Gastroesophageal sphincter (tissue), 4 donors: ENCODE results near the gene CREB3. TPM values are rescaled to one million over a fixed set of nuclear protein-coding genes. Genes with fewer than 3 reads are reported as not detected.

Source experiments
- ATAC-seq: fragments of 150-250 bp; one replicate; pipeline ENCODE4 v1.9.1; 2016; ENCODE audit warnings: mild to moderate bottlenecking, moderate library complexity
- H3K27ac ChIP-seq, 4 donors: fragments of 200-600 bp; sonication (generic) in 3 of 4; 1 replicate in 3 of 4; 2 replicates in 1 of 4; pipeline ENCODE4 v1.5.1; 2016 to 2019
- H3K27me3 ChIP-seq: fragments of 200-600 bp; sonication (generic); one replicate; pipeline ENCODE4 v1.5.1; 2019
- H3K36me3 ChIP-seq, 2 donors: fragments of 200-600 bp; sonication (generic); one replicate each; pipeline ENCODE4 v1.5.1; 2019; ENCODE audit warnings: control low read depth in 1 of 2
- H3K4me1 ChIP-seq, 3 donors: fragments of 200-600 bp; sonication (generic); 1 replicate in 2 of 3; 2 replicates in 1 of 3; pipeline ENCODE4 v1.5.1; 2016 to 2019; ENCODE audit warnings: control low read depth in 2 of 3
- H3K4me3 ChIP-seq, 2 donors: fragments of 200-600 bp; sonication (generic); one replicate each; pipeline ENCODE4 v1.5.1; 2019; ENCODE audit warnings: mild to moderate bottlenecking in 1 of 2, moderate library complexity in 1 of 2
- H3K9me3 ChIP-seq, 3 donors: fragments of 200-600 bp; sonication (generic); one replicate each; pipeline ENCODE4 v1.5.1; 2017 to 2019; ENCODE audit warnings: control low read depth in 2 of 3
- EP300 ChIP-seq: sonication (generic); formaldehyde crosslinking; IDR thresholded peaks from one replicate; pipeline ENCODE4 v1.6.1; 2017; ENCODE audit warnings: antibody characterized with exemption, mild to moderate bottlenecking
- POLR2A ChIP-seq, 2 donors: fragments of 450-650 bp; IDR thresholded peaks; one replicate each; pipeline ENCODE4 v1.6.1; 2017; ENCODE audit warnings: antibody characterized with exemption in 2 of 2, mild to moderate bottlenecking in 2 of 2, moderate library complexity in 1 of 2
- POLR2AphosphoS5 ChIP-seq: sonication (generic); formaldehyde crosslinking; IDR thresholded peaks from one replicate; pipeline ENCODE4 v1.6.1; 2017; ENCODE audit warnings: antibody characterized with exemption
- WGBS, 2 donors: methylation state at CpG; one replicate each; pipeline ENCODE4 v1.1.5; 2018; ENCODE audit warnings: low coverage in 1 of 2; 5-methylcytosine and 5-hydroxymethylcytosine counted together
- total RNA-seq, 4 donors: library from RNA; depleted of rRNA; stranded (reverse); fragments of >200 nt; gene quantifications; one replicate each; pipeline ENCODE4 v1.1.0, GENCODE V29; 2016
- TF ChIP-seq, protein P1 (sequence below), 4 experiments: fragments of 200-600 bp in 2 of 4; fragments of 450-650 bp in 2 of 4; sonication (generic) in 1 of 4; IDR thresholded peaks; one replicate each; pipeline ENCODE4 v1.5.1; 2017 to 2019; ENCODE audit warnings: antibody characterized with exemption in 4 of 4, mild to moderate bottlenecking in 2 of 4, moderate library complexity in 2 of 4

CREB3 gene
- total RNA-seq, 4 donors from 2014 or later, result 75.0 to 104 (median 83.7) TPM

GRCh38 chr9:35705836-35706430 lies 26.5 kb upstream of the CREB3 start:
- Histone ChIP-seq H3K36me3 (peaks cover 13 to 100% of the 10 kb centered on the region in 2 donors), H3K4me3 (no peak overlapping the region), H3K9me3 (no peaks in the 10 kb centered on the region), H3K27me3 (no peaks in the 10 kb centered on the region), H3K27ac (peak overlapping the region in 3 of 4 donors; percentile 96 to 99 (median 98)), H3K4me1 (no peaks in the 10 kb centered on the region)
- 92% methylated on average over 2 of the region's 7 CpGs; no CpG with 5 or more reads in 1 of the 2 donors for WGBS, 2 donors
- TF ChIP-seq POLR2AphosphoS5 (no peak), EP300 (no peak), POLR2A (IDR thresholded peaks at IDR 0.05) (no peak)
- TF ChIP-seq, protein P1, sequence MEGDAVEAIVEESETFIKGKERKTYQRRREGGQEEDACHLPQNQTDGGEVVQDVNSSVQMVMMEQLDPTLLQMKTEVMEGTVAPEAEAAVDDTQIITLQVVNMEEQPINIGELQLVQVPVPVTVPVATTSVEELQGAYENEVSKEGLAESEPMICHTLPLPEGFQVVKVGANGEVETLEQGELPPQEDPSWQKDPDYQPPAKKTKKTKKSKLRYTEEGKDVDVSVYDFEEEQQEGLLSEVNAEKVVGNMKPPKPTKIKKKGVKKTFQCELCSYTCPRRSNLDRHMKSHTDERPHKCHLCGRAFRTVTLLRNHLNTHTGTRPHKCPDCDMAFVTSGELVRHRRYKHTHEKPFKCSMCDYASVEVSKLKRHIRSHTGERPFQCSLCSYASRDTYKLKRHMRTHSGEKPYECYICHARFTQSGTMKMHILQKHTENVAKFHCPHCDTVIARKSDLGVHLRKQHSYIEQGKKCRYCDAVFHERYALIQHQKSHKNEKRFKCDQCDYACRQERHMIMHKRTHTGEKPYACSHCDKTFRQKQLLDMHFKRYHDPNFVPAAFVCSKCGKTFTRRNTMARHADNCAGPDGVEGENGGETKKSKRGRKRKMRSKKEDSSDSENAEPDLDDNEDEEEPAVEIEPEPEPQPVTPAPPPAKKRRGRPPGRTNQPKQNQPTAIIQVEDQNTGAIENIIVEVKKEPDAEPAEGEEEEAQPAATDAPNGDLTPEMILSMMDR (IDR thresholded peaks at IDR 0.05), result no peak
- ATAC-seq, result no peak

DNA sequence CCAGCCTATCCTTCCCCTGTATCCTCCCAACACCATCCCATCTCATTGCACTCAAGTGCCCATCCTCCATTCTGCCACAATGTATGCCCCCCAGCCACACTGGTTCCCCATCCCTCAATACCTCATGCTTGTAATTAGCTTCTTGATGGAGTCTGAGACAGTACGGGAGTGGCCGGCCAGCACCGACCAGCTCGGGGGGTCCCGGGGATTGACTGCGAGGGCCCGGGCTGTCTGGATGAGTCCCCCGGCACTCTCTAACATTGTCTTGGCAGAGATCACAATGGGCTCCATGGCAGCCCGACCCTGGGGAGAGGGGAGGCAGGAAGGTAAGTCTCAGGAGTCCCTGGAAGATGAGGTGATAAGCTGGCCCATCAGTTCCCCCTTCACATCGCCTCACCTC lies 25.5 kb upstream of the CREB3 start:
- no peak overlapping the region for H3K4me3 ChIP-seq
- no peak for ATAC-seq
- TF ChIP-seq, protein P1 (IDR thresholded peaks at IDR 0.05), result no peak
- TF ChIP-seq POLR2AphosphoS5 (no peak), POLR2A (IDR thresholded peaks at IDR 0.05) (no peak), EP300 (no peak)
- no peaks in the 10 kb centered on the region for H3K9me3 ChIP-seq
- no peaks in the 10 kb centered on the region for H3K4me1 ChIP-seq
- peak overlapping the region in 3 of 4 donors; percentile 96 to 99 (median 98) for H3K27ac ChIP-seq
- H3K27me3 ChIP-seq, result no peaks in the 10 kb centered on the region
- no CpG with 5 or more reads among the region's 10 CpGs for WGBS, 2 donors
- H3K36me3 ChIP-seq, result peaks cover 13 to 100% of the 10 kb centered on the region in 2 donors

DNA sequence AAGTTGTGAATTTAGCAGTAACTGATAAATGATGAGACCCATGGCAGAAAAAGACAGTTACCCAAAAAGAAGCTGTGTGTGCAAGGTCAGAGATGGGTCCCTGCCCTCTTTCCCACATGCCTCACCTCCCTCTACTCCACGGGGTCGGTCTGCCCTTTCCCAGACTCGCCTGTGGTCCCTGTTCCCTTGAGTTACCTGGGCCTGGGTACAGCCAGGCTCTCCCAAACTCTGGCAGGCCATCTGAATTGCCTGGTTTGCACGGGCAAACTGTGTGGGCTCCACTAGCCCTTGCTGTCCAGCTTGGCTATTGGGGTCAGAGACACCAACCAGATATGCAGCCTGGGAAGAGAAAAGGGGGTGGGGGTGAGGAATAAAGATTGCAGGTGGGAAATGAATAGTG lies 24.3 kb upstream of the CREB3 start:
- TF ChIP-seq EP300 (no peak), POLR2A (IDR thresholded peaks at IDR 0.05) (no peak), POLR2AphosphoS5 (no peak)
- TF ChIP-seq, protein P1 (IDR thresholded peaks at IDR 0.05), result no peak
- Histone ChIP-seq H3K27ac (peak overlapping the region in 3 of 4 donors; percentile 96 to 99 (median 98)), H3K4me3 (no peak overlapping the region), H3K9me3 (no peaks in the 10 kb centered on the region), H3K36me3 (peaks cover 13 to 100% of the 10 kb centered on the region in 2 donors), H3K27me3 (no peaks in the 10 kb centered on the region), H3K4me1 (no peaks in the 10 kb centered on the region)
- WGBS, 2 donors, result no CpG with 5 or more reads among the region's 4 CpGs
- ATAC-seq, result no peak

- Histone ChIP-seq H3K4me3 (no peak overlapping the region), H3K27ac (peak overlapping the region in 3 of 4 donors; percentile 34 to 98 (median 97)), H3K27me3 (no peaks in the 10 kb centered on the region), H3K36me3 (peaks cover 15 to 100% of the 10 kb centered on the region in 2 donors), H3K9me3 (no peaks in the 10 kb centered on the region), H3K4me1 (peaks cover 0 to 18% (median 0%) of the 10 kb centered on the region in 3 donors)
- 56% methylated on average over 5 of the region's 7 CpGs; no CpG with 5 or more reads in 1 of the 2 donors for WGBS, 2 donors
- ATAC-seq, result no peak
- TF ChIP-seq, protein P1 (IDR thresholded peaks at IDR 0.05), result no peak
- no peak for TF ChIP-seq POLR2A (IDR thresholded peaks at IDR 0.05)
- TF ChIP-seq EP300, result no peak
- no peak for TF ChIP-seq POLR2AphosphoS5
Observed at GRCh38 chr9:35710818-35711500, 21.5 kb upstream of the CREB3 start.
